Stimulated activated CD4-positive, alpha-beta T cell treated with anti-CD3 and anti-CD28 coated beads, TNF-alpha, amount 100 ng/mL, for 1 hour (primary cell): ENCODE data around the gene PLCB4.

ENCODE experiments used
- DNase-seq, 3 donors: peaks; one replicate each; pipeline ENCODE4 v3.0.0-alpha.2; 2020; ENCODE audit warnings: low read depth in 3 of 3, low spot score in 1 of 3

PLCB4 gene

GRCh38 chr20:9508696-9509178 is 439.9 kb downstream of the PLCB4 start:
- DNase-seq: no peak

- DNase-seq: no peak
Observed at GRCh38 chr20:9509246-9509645, 440.4 kb downstream of the PLCB4 start.

- DNase-seq: no peak
Observed at GRCh38 chr20:9510911-9511310, 442.0 kb downstream of the PLCB4 start.

- DNase-seq: no peak
Observed at GRCh38 chr20:9514072-9514460, 445.2 kb downstream of the PLCB4 start.

- no peak for DNase-seq
Observed at GRCh38 chr20:9514461-9515213, 445.8 kb downstream of the PLCB4 start, which contains the start of gene LAMP5. TSS of gene LAMP5 (plus strand) at chr20:9514590. CDS start at chr20:9514853, 263 bp downstream.

- no peak for DNase-seq
Observed at GRCh38 chr20:9515214-9515585, 446.3 kb downstream of the PLCB4 start.

GRCh38 chr20:9515741-9516233 is 446.9 kb downstream of the PLCB4 start:
- no peak for DNase-seq

- DNase-seq: no peak
Observed at GRCh38 chr20:9516234-9516871, 447.5 kb downstream of the PLCB4 start.

GRCh38 chr20:9517297-9518162 is 448.6 kb downstream of the PLCB4 start:
- no peak for DNase-seq

- DNase-seq: no peak
Observed at GRCh38 chr20:9518576-9519175, 449.8 kb downstream of the PLCB4 start.

GRCh38 chr20:9520086-9520485 is 451.2 kb downstream of the PLCB4 start:
- no peak for DNase-seq

GRCh38 chr20:9523636-9524035 is 454.7 kb downstream of the PLCB4 start:
- no peak for DNase-seq
